GM23248 (cell line): ENCODE results near the gene NXPE1. TPM values are rescaled to one million over a fixed set of nuclear protein-coding genes. Genes with fewer than 3 reads are reported as not detected.

ENCODE experiments used
- DNase-seq: peaks from one replicate; pipeline ENCODE4 v3.0.0-alpha.2; 2015
- H2AFZ ChIP-seq: fragments of 200-600 bp; sonication (generic); 2 replicates; pipeline ENCODE4 v1.6.1; 2016; ENCODE audit warnings: antibody characterized with exemption
- H3F3A ChIP-seq: fragments of 200-600 bp; sonication (generic); 2 replicates; pipeline ENCODE4 v1.6.1; 2016; ENCODE audit warnings: mild to moderate bottlenecking, antibody characterized with exemption, mixed run types; ENCODE audit not compliant: insufficient read depth
- H3K27ac ChIP-seq: fragments of 200-600 bp; sonication (generic); 2 replicates; pipeline ENCODE4 v1.5.1; 2016; ENCODE audit warnings: mild to moderate bottlenecking
- H3K27me3 ChIP-seq: fragments of 200-600 bp; sonication (generic); replicated peaks from 2 replicates; pipeline ENCODE4 v1.6.1; 2016; ENCODE audit warnings: mild to moderate bottlenecking; ENCODE audit not compliant: insufficient read depth
- H3K36me3 ChIP-seq: fragments of 200-600 bp; sonication (generic); 2 replicates; pipeline ENCODE4 v1.6.1; 2016; ENCODE audit warnings: low read depth, mild to moderate bottlenecking
- H3K4me1 ChIP-seq: fragments of 200-600 bp; sonication (generic); 2 replicates; pipeline ENCODE4 v1.6.1; 2016; ENCODE audit warnings: mild to moderate bottlenecking; ENCODE audit not compliant: insufficient read depth
- H3K4me2 ChIP-seq: fragments of 200-600 bp; sonication (generic); one replicate; pipeline ENCODE4 v1.6.1; 2016; ENCODE audit warnings: mild to moderate bottlenecking; ENCODE audit not compliant: unreplicated experiment
- H3K4me3 ChIP-seq: fragments of 200-600 bp; sonication (generic); 2 replicates; pipeline ENCODE4 v1.5.1; 2016; ENCODE audit warnings: mild to moderate bottlenecking
- H3K79me2 ChIP-seq: fragments of 200-600 bp; sonication (generic); 2 replicates; pipeline ENCODE4 v1.6.1; 2016; ENCODE audit warnings: mild to moderate bottlenecking; ENCODE audit not compliant: insufficient read depth
- H3K9ac ChIP-seq: fragments of 200-600 bp; sonication (generic); 2 replicates; pipeline ENCODE4 v1.6.1; 2016; ENCODE audit warnings: mild to moderate bottlenecking
- H3K9me2 ChIP-seq: fragments of 200-600 bp; sonication (generic); 2 replicates; pipeline ENCODE4 v1.6.1; 2016; ENCODE audit warnings: mixed run types, mild to moderate bottlenecking, moderate library complexity; ENCODE audit not compliant: insufficient read depth
- H3K9me3 ChIP-seq: fragments of 200-600 bp; sonication (generic); one replicate; pipeline ENCODE4 v1.6.1; 2017; ENCODE audit warnings: low read depth
- H4K20me1 ChIP-seq: fragments of 200-600 bp; sonication (generic); 2 replicates; pipeline ENCODE4 v1.6.0; 2016; ENCODE audit not compliant: insufficient read depth
- EZH2 ChIP-seq: fragments of 200-600 bp; sonication (generic); IDR thresholded peaks from 2 replicates; pipeline ENCODE4 v1.6.1; 2018; ENCODE audit warnings: antibody characterized with exemption, mild to moderate bottlenecking; ENCODE audit not compliant: insufficient read depth, poor library complexity, severe bottlenecking
- EZH2phosphoT487 ChIP-seq: fragments of 200-600 bp; sonication (generic); IDR thresholded peaks from 2 replicates; pipeline ENCODE4 v1.6.1; 2018; ENCODE audit warnings: antibody characterized with exemption, moderate library complexity, mild to moderate bottlenecking, low read depth; ENCODE audit not compliant: insufficient read depth
- WGBS, 2 experiments: methylation state at CpG; one replicate each; pipeline ENCODE4 v1.1.6; 2015 to 2017; ENCODE audit warnings: low lambda C conversion rate in 2 of 2, low coverage in 1 of 2; ENCODE audit errors: missing lambda C conversion rate in 2 of 2; 5-methylcytosine and 5-hydroxymethylcytosine counted together
- in situ Hi-C: fragments of 300-500 bp; cut with MboI; formaldehyde crosslinking; loops from 2 replicates; pipeline ENCODE4 v1.15.0; 2020
- polyA plus RNA-seq: library from polyadenylated mRNA; unstranded; fragments of >200 nt; fragmentation: Nextera tagmentation; extraction: Ambion mirVana; gene quantifications from 2 replicates; pipeline ENCODE4 v1.2.1, GENCODE V29; 2016
- total RNA-seq: library from RNA; depleted of rRNA; stranded (reverse); fragments of >200 nt; shearing (Covaris generic); gene quantifications from 2 replicates; pipeline ENCODE4 v1.2.3, GENCODE V29; 2014

The NXPE1 gene
- total and polyA plus RNA-seq, 2 experiments from 2014 or later: not detected

DNA sequence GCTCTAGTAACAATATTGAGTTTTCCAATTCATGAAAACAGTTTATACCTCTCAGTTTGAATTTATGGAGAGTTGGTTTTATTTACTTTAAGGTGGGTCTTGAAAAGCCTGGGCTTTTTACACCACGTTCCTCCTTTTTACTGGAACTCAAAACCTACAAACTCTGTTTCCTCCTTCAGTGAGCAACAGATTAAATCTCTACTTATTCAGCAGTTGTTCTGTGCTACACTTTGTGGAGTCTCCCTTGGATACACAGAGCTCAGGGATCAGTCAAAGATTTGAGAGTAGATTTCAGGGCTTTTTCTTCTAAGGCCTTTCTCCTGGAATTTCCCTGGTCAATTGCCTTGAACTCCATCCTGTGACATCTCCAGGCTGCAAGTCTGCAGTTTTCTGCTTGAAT is 3.5 kb downstream of the NXPE1 start:
- no peaks in the 10 kb centered on the region for H3F3A ChIP-seq
- no peaks in the 10 kb centered on the region for H3K9me2 ChIP-seq
- no peaks in the 10 kb centered on the region for H4K20me1 ChIP-seq
- H3K4me3 ChIP-seq: no peak overlapping the region
- no peak overlapping the region for H3K27ac ChIP-seq
- TF ChIP-seq EZH2: no peak
- TF ChIP-seq EZH2phosphoT487: no peak
- DNase-seq: no peak
- no peak overlapping the region for H3K4me2 ChIP-seq
- no peaks in the 10 kb centered on the region for H3K4me1 ChIP-seq
- no peaks in the 10 kb centered on the region for H3K27me3 ChIP-seq
- no peaks in the 10 kb centered on the region for H3K9me3 ChIP-seq
- no peak overlapping the region for H2AFZ ChIP-seq
- in situ Hi-C loops: no loop called here
- H3K36me3 ChIP-seq: no peaks in the 10 kb centered on the region
- H3K9ac ChIP-seq: no peak overlapping the region
- 53 to 56% methylated on average over 1 of the region's 1 CpG for WGBS, 2 experiments
- no peaks in the 10 kb centered on the region for H3K79me2 ChIP-seq

DNA sequence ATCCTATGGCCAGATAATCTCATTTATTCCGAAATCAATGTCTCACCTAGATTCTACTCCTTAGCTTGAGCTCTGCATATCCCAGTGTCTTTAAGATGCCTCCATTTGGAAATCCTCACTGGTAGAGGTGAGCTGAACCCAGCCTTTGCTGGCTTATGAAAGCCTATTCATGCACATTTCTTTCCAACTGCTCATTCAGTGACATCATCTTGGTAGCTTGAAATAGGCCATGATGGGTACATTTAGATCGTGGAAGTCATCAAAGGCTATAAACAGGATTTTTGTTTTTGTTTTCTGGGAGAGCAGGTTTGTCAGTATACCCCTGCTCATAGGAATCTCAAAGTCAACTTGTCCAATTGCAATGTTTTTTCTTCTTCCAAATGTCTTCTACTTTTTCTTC is 6.0 kb downstream of the NXPE1 start:
- no peaks in the 10 kb centered on the region for H3K4me1 ChIP-seq
- no peak overlapping the region for H3K27ac ChIP-seq
- no peaks in the 10 kb centered on the region for H3K9me2 ChIP-seq
- H3K9ac ChIP-seq: no peak overlapping the region
- no peaks in the 10 kb centered on the region for H3K36me3 ChIP-seq
- 48% methylated on average over 2 of the region's 2 CpGs for WGBS, 2 experiments
- in situ Hi-C loops: no loop called here
- H3F3A ChIP-seq: no peaks in the 10 kb centered on the region
- no peak overlapping the region for H3K4me2 ChIP-seq
- H2AFZ ChIP-seq: no peak overlapping the region
- H3K9me3 ChIP-seq: no peaks in the 10 kb centered on the region
- H3K27me3 ChIP-seq: no peaks in the 10 kb centered on the region
- H3K79me2 ChIP-seq: no peaks in the 10 kb centered on the region
- peak; percentile 56 for DNase-seq
- no peak overlapping the region for H3K4me3 ChIP-seq
- no peaks in the 10 kb centered on the region for H4K20me1 ChIP-seq
- TF ChIP-seq EZH2: no peak
- no peak for TF ChIP-seq EZH2phosphoT487

DNA sequence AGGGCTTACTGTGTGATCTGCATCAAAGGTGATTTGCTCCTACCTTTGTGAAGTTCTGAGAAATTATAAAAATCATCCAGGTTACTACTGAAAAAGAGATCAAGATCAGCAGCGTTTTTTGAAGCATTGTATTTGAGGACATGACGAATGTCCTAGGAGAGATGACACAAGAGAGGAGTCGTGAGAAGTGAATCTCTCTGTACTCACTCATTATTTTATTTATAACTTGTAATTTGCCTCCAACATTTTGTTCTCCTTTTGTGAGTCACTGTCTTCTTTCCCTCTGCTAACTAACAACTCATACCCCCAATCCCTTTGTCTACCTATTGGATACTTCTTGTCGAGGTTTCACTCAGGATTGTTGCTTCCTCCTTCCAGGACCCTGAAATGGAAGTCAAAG is 8.6 kb downstream of the NXPE1 start:
- no peak overlapping the region for H2AFZ ChIP-seq
- H4K20me1 ChIP-seq: no peaks in the 10 kb centered on the region
- TF ChIP-seq EZH2phosphoT487 (no peak), EZH2 (no peak)
- no peaks in the 10 kb centered on the region for H3F3A ChIP-seq
- in situ Hi-C loops: no loop called here
- no peak overlapping the region for H3K27ac ChIP-seq
- H3K4me1 ChIP-seq: no peaks in the 10 kb centered on the region
- H3K9me2 ChIP-seq: no peaks in the 10 kb centered on the region
- H3K4me3 ChIP-seq: no peak overlapping the region
- H3K9ac ChIP-seq: no peak overlapping the region
- H3K79me2 ChIP-seq: no peaks in the 10 kb centered on the region
- H3K27me3 ChIP-seq: no peaks in the 10 kb centered on the region
- WGBS, 2 experiments: 61 to 68% methylated on average over 4 of the region's 4 CpGs
- H3K4me2 ChIP-seq: no peak overlapping the region
- no peaks in the 10 kb centered on the region for H3K9me3 ChIP-seq
- no peak for DNase-seq
- no peaks in the 10 kb centered on the region for H3K36me3 ChIP-seq

DNA sequence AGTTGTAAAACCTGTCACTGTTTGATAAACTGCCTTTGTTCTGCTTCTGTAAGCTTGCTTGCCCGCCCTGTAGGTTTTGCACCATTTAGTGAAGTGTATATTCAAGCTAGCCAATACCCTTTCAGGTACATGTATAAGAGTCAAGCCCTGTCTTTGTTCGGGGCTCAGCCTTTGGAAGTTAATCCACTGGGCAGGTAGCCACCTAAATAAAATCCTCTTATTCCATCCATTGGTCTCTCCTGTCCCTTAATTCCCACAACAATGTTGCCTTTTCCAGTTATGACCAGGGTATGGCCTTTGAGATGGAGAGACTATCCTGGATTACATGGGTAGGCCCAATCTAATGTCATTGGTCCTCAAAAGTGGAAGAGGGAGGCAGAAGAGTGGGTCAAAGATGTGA is 34.0 kb downstream of the NXPE1 start:
- Histone ChIP-seq H3K79me2 (no peaks in the 10 kb centered on the region), H3F3A (no peaks in the 10 kb centered on the region), H3K4me3 (no peak overlapping the region), H3K9me2 (no peaks in the 10 kb centered on the region), H3K27me3 (no peaks in the 10 kb centered on the region), H4K20me1 (no peaks in the 10 kb centered on the region), H3K27ac (no peak overlapping the region), H3K9me3 (no peaks in the 10 kb centered on the region), H3K36me3 (no peaks in the 10 kb centered on the region), H3K4me1 (no peaks in the 10 kb centered on the region), H3K9ac (no peak overlapping the region), H2AFZ (no peak overlapping the region), H3K4me2 (no peak overlapping the region)
- DNase-seq: no peak
- in situ Hi-C loops: no loop called here
- TF ChIP-seq EZH2phosphoT487 (no peak), EZH2 (no peak)
- WGBS, 2 experiments: 26 to 28% methylated on average over 2 of the region's 2 CpGs

DNA sequence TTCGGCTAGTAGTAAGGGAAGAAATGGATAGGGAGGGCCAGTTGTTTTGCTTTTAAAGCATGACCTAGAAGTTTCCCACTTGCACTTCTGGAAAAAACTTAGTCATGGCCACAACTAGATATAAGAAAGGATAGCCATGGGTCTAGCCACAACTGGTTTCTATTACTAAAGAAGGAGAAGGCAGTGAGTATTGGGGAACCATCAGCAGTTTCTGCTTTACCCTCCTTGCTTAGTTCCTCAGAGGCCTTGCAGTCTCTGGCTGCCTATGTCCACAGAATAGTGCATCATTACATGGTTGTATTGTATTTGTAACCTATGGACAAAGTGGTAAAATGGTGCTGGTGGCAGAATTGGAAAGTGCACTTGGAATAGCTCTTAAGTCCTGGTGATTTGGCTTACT is 35.6 kb downstream of the NXPE1 start:
- no peaks in the 10 kb centered on the region for H3K36me3 ChIP-seq
- no peak overlapping the region for H3K4me2 ChIP-seq
- no peaks in the 10 kb centered on the region for H3K4me1 ChIP-seq
- no peak overlapping the region for H3K4me3 ChIP-seq
- TF ChIP-seq EZH2 (no peak), EZH2phosphoT487 (no peak)
- H3K79me2 ChIP-seq: no peaks in the 10 kb centered on the region
- no peaks in the 10 kb centered on the region for H3K9me3 ChIP-seq
- no peaks in the 10 kb centered on the region for H3K27me3 ChIP-seq
- no peak overlapping the region for H3K9ac ChIP-seq
- H3K27ac ChIP-seq: no peak overlapping the region
- 47 to 69% methylated on average over 1 of the region's 1 CpG for WGBS, 2 experiments
- no peak for DNase-seq
- H2AFZ ChIP-seq: no peak overlapping the region
- no peaks in the 10 kb centered on the region for H3F3A ChIP-seq
- H3K9me2 ChIP-seq: no peaks in the 10 kb centered on the region
- no peaks in the 10 kb centered on the region for H4K20me1 ChIP-seq
- in situ Hi-C loops: no loop called here
